K562 (cell line): ENCODE data around the gene USH2A. TPM values are rescaled to one million over a fixed set of nuclear protein-coding genes. Genes with fewer than 3 reads are reported as not detected.

Experiments
- ATAC-seq: fragments of 200-7000 bp; cut with Tn5 transposase; 3 replicates; pipeline ENCODE4 v1.9.1; 2020; ENCODE audit warnings: moderate library complexity
- BruUV-seq: library from RNA; stranded (reverse); fragments of 400-500 nt; replicated peaks from 2 replicates; lab custom pipeline; 2021; lab: Mats Ljungman, UMichigan
- CTCF ChIA-PET: fragments of 300-600 bp; formaldehyde crosslinking; extraction: SDS; loops from one replicate; lab custom pipeline; 2021; ENCODE audit warnings: low intra/inter-chr PET ratio; lab: Yijun Ruan, JAX
- POLR2A ChIA-PET: fragments of 300-600, 350-650 bp; sonication (Branson Sonifier 250); formaldehyde crosslinking; extraction: SDS; loops from one replicate; lab custom pipeline; 2021; ENCODE audit warnings: antibody characterized with exemption, inconsistent platforms; lab: Yijun Ruan, JAX
- DNase-seq, 4 experiments: peaks; one replicate each; pipeline versions ENCODE4 v3.0.0 to v3.0.0-alpha.2; 2011 to 2018; ENCODE audit warnings: low spot score in 3 of 4, mixed read lengths in 3 of 4; ENCODE audit errors: extremely low read depth in 1 of 4
- FAIRE-seq: peaks from 2 replicates; lab custom pipeline; 2011; peaks lifted over from hg19 to GRCh38; lab: Jason Lieb, UNC
- H2AFZ ChIP-seq: 2 replicates; pipeline ENCODE4 v1.6.0; 2011; ENCODE audit warnings: low read depth, low read length, control low read depth, inconsistent platforms
- H3K27ac ChIP-seq: fragments of 200-600 bp; 3 replicates; pipeline ENCODE4 v1.8.0; 2011; ENCODE audit warnings: low read depth, mild to moderate bottlenecking, control low read depth, inconsistent platforms, low read length, moderate library complexity, mixed read lengths; ENCODE audit errors: extremely low read depth
- H3K27me3 ChIP-seq, 2 experiments: fragments of 300-600 bp in 1 of 2; 2 replicates in 1 of 2; 3 replicates in 1 of 2; pipeline versions ENCODE4 v1.6.0 to v1.8.0; 2011; ENCODE audit warnings: inconsistent platforms in 2 of 2, low read length in 2 of 2, mild to moderate bottlenecking in 1 of 2, mixed read lengths in 1 of 2, moderate library complexity in 1 of 2; ENCODE audit not compliant: control insufficient read depth in 2 of 2, insufficient read depth in 2 of 2
- H3K36me3 ChIP-seq: fragments of 300-600 bp; 3 replicates; pipeline ENCODE4 v1.8.0; 2011; ENCODE audit warnings: mild to moderate bottlenecking, low read length, inconsistent platforms; ENCODE audit not compliant: control insufficient read depth, insufficient read depth
- H3K4me1 ChIP-seq, 2 experiments: fragments of 200-600 bp in 1 of 2; replicated peaks in 1 of 2; 2 replicates in 1 of 2; 3 replicates in 1 of 2; pipeline versions ENCODE4 v1.5.1 to v1.8.0; 2011; ENCODE audit warnings: inconsistent platforms in 2 of 2, low read length in 2 of 2, mild to moderate bottlenecking in 1 of 2, mixed read lengths in 1 of 2, moderate library complexity in 1 of 2; ENCODE audit not compliant: control insufficient read depth in 2 of 2, insufficient read depth in 2 of 2
- H3K4me2 ChIP-seq: 2 replicates; pipeline ENCODE4 v1.6.1; 2011; ENCODE audit warnings: low read length, control low read depth, inconsistent platforms, mixed read lengths; ENCODE audit not compliant: insufficient read depth
- H3K4me3 ChIP-seq: fragments of 200-600 bp; sonication (generic), shearing (Covaris generic); 2 replicates; pipeline ENCODE4 v1.5.1; 2016; ENCODE audit warnings: control low read depth, inconsistent platforms
- H3K79me2 ChIP-seq: fragments of 200-600 bp; 3 replicates; pipeline ENCODE4 v1.8.0; 2011; ENCODE audit warnings: low read length, inconsistent platforms; ENCODE audit not compliant: control insufficient read depth, insufficient read depth
- H3K9ac ChIP-seq, 2 experiments: 2 replicates each; pipeline versions ENCODE4 v1.6.0 to v1.6.1; 2011; ENCODE audit warnings: low read depth in 2 of 2, low read length in 2 of 2, control low read depth in 1 of 2, inconsistent platforms in 1 of 2, mild to moderate bottlenecking in 1 of 2, mixed read lengths in 1 of 2; ENCODE audit not compliant: insufficient read depth in 1 of 2
- H3K9me1 ChIP-seq: one replicate; pipeline ENCODE4 v1.6.0; 2011; ENCODE audit warnings: inconsistent platforms, mild to moderate bottlenecking, low read length, moderate library complexity; ENCODE audit not compliant: control insufficient read depth, insufficient read depth
- H3K9me3 ChIP-seq: replicated peaks from 2 replicates; pipeline ENCODE4 v1.5.1; 2011; ENCODE audit warnings: low read depth, low read length, inconsistent platforms; ENCODE audit not compliant: control insufficient read depth, insufficient read depth
- H4K20me1 ChIP-seq: replicated peaks from 2 replicates; pipeline ENCODE4 v1.6.1; 2011; ENCODE audit warnings: low read length, inconsistent platforms, mixed read lengths; ENCODE audit not compliant: control insufficient read depth, insufficient read depth
- CBX8 ChIP-seq: fragments of 200-600 bp; sonication (generic); IDR thresholded peaks from 2 replicates; pipeline ENCODE4 v1.6.1; 2012; ENCODE audit warnings: borderline replicate concordance, mixed run types, low read depth, mild to moderate bottlenecking, moderate library complexity, mixed read lengths, low read length, control low read depth, inconsistent platforms; ENCODE audit not compliant: poor library complexity, severe bottlenecking; ENCODE audit errors: extremely low read depth
- E2F3 ChIP-seq: fragments of 250-450 bp; sonication (Bioruptor Pico); IDR thresholded peaks from 2 replicates; pipeline ENCODE4 v1.4.0; 2020; ENCODE audit warnings: mild to moderate bottlenecking
- ERF ChIP-seq: fragments of 450-650 bp; formaldehyde crosslinking; IDR thresholded peaks from 2 replicates; pipeline ENCODE4 v1.4.0; 2020; ENCODE audit warnings: mild to moderate bottlenecking, mixed read lengths
- HNRNPH1 ChIP-seq: fragments of 200-400 bp; formaldehyde crosslinking; optimal IDR thresholded peaks from 2 replicates; pipeline ENCODE3; 2017; ENCODE audit warnings: low read depth, mild to moderate bottlenecking, low read length, moderate library complexity
- KLF6 ChIP-seq: fragments of 250-450 bp; sonication (Bioruptor Pico); IDR thresholded peaks from 2 replicates; pipeline ENCODE4 v1.4.0; 2020; ENCODE audit warnings: mild to moderate bottlenecking, moderate library complexity, borderline replicate concordance
- NELFE ChIP-seq: IDR thresholded peaks from 2 replicates; pipeline ENCODE4 v1.6.1; 2011; ENCODE audit warnings: mild to moderate bottlenecking; ENCODE audit not compliant: insufficient read depth, insufficient read length
- NKRF ChIP-seq: fragments of 450-650 bp; IDR thresholded peaks from 2 replicates; pipeline ENCODE4 v1.6.1; 2016; ENCODE audit warnings: borderline replicate concordance
- POLR2G ChIP-seq: fragments of 200-400 bp; formaldehyde crosslinking; IDR thresholded peaks from 2 replicates; pipeline ENCODE4 v1.6.1; 2017; ENCODE audit warnings: low read depth, mild to moderate bottlenecking, antibody characterized with exemption, low read length, moderate library complexity
- POU5F1 ChIP-seq: fragments of 150-350 bp; IDR thresholded peaks from 2 replicates; pipeline ENCODE4 v1.6.1; 2014; ENCODE audit warnings: borderline replicate concordance, low read length, low read depth, mild to moderate bottlenecking; ENCODE audit not compliant: partially characterized antibody
- STAG1 ChIP-seq: sonication (generic); formaldehyde crosslinking; IDR thresholded peaks from 2 replicates; pipeline ENCODE4 v1.5.0; 2020; ENCODE audit warnings: missing genetic modification reagents, borderline replicate concordance
- XRCC4 ChIP-seq: IDR thresholded peaks from one replicate; pipeline ENCODE4 v1.6.1; 2011; ENCODE audit not compliant: insufficient read depth, insufficient read length; ENCODE audit errors: extremely low read depth
- ZEB2 ChIP-seq: fragments of 450-650 bp; IDR thresholded peaks from 2 replicates; pipeline ENCODE4 v1.6.1; 2016
- ZNF436 ChIP-seq: fragments of 250-450, 450-650 bp; sonication (Bioruptor Pico); formaldehyde crosslinking; IDR thresholded peaks from 2 replicates; pipeline ENCODE4 v1.7.0; 2020; ENCODE audit warnings: mild to moderate bottlenecking
- ZNF449 ChIP-seq: fragments of 250-450 bp; sonication (Bioruptor Pico); IDR thresholded peaks from 2 replicates; pipeline ENCODE4 v1.8.0; 2022; ENCODE audit warnings: moderate library complexity, mild to moderate bottlenecking, inconsistent platforms
- ZNF717 ChIP-seq: fragments of 250-450 bp; sonication (Bioruptor Pico); IDR thresholded peaks from 2 replicates; pipeline ENCODE4 v1.5.0; 2021
- WGBS: fragments of 100-300 bp; shearing (Covaris generic); methylation state at CpG from one replicate; pipeline ENCODE4 v1.1.6; 2016; ENCODE audit warnings: low coverage, mixed read lengths; ENCODE audit not compliant: insufficient coverage; ENCODE audit errors: missing lambda C conversion rate; 5-methylcytosine and 5-hydroxymethylcytosine counted together
- in situ Hi-C: fragments of 300-500 bp; cut with MboI; formaldehyde crosslinking; loops from 4 replicates; pipeline ENCODE4 v1.15.0; 2018; ENCODE audit warnings: inconsistent platforms, mixed read lengths
- intact Hi-C: fragments of 100-400 bp; cut with micrococcal nuclease; formaldehyde crosslinking; loops from 2 replicates; pipeline ENCODE4 v1.14.2; 2022
- polyA plus RNA-seq, 8 experiments: library from polyadenylated mRNA; depleted of rRNA in 4 of 8; stranded (reverse) in 5 of 8; unstranded in 3 of 8; fragments of >200 nt; fragmentation: Nextera tagmentation in 2 of 8; fragmentation: Illumina TruSeq in 1 of 8; extraction: Ambion mirVana in 2 of 8; extraction: Trizol in 1 of 8; gene quantifications; 2 replicates each; pipeline versions ENCODE4 v1.2.1 to v1.2.3, GENCODE V29; 2011 to 2014; ENCODE audit warnings: inconsistent platforms in 1 of 8, missing spikeins in 1 of 8
- total RNA-seq, 7 experiments: library from RNA; depleted of rRNA in 6 of 7; stranded (reverse); fragments of >200 nt in 6 of 7; fragmentation: Illumina TruSeq in 2 of 7; extraction: Trizol in 2 of 7; gene quantifications; 2 replicates each; pipeline versions ENCODE4 v1.2.1 to v1.2.3, GENCODE V29; 2011 to 2021; ENCODE audit warnings: low replicate concordance in 1 of 7
- TF ChIP-seq, protein P1 (sequence below): sonication (generic); formaldehyde crosslinking; IDR thresholded peaks from 2 replicates; pipeline ENCODE4 v1.8.0; 2022; ENCODE audit warnings: mild to moderate bottlenecking, missing genetic modification reagents
- TF ChIP-seq, protein P2 (sequence below): fragments of 450-650 bp; formaldehyde crosslinking; IDR thresholded peaks from 2 replicates; pipeline ENCODE4 v1.4.0; 2022; ENCODE audit warnings: mild to moderate bottlenecking, moderate library complexity

Gene USH2A
- total and polyA plus RNA-seq, 9 of the 15 experiments (the other 6 are each of a cell fraction or from before 2014, with no cell fraction given): under 0.01 TPM; not detected in 7

DNA sequence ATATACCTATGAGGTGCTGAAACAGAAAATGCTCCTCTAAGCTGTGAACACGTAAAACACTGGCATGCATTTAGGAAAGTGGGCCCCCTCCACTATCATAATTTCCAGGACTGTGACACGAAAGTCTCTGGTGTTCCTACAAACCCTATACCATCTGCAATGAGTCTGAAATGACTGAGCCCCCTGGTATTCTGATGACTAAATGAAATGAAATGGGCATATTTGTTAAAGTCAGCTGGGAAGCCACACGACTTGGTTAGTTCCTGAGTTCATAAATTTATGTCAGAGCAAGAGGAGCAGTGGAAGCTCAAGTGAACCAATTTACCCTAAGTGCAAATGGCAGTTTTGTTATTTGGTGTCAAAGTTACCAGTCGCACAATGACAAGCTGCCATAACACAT lies 673.8 kb downstream of the USH2A start:
- TF ChIP-seq ZNF717 (CRISPR knock-in tag) (no peak), ERF (no peak), ZNF436 (CRISPR knock-in tag) (no peak), POLR2G (no peak), NELFE (no peak), E2F3 (CRISPR knock-in tag) (no peak), XRCC4 (no peak), HNRNPH1 (no peak), NKRF (no peak), ZNF449 (no peak), STAG1 (CRISPR knock-in tag) (no peak), POU5F1 (no peak), CBX8 (no peak), ZEB2 (no peak), KLF6 (CRISPR knock-in tag) (no peak)
- TF ChIP-seq, protein P1, sequence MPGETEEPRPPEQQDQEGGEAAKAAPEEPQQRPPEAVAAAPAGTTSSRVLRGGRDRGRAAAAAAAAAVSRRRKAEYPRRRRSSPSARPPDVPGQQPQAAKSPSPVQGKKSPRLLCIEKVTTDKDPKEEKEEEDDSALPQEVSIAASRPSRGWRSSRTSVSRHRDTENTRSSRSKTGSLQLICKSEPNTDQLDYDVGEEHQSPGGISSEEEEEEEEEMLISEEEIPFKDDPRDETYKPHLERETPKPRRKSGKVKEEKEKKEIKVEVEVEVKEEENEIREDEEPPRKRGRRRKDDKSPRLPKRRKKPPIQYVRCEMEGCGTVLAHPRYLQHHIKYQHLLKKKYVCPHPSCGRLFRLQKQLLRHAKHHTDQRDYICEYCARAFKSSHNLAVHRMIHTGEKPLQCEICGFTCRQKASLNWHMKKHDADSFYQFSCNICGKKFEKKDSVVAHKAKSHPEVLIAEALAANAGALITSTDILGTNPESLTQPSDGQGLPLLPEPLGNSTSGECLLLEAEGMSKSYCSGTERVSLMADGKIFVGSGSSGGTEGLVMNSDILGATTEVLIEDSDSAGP (CRISPR knock-in tag): no peak
- TF ChIP-seq, protein P2, sequence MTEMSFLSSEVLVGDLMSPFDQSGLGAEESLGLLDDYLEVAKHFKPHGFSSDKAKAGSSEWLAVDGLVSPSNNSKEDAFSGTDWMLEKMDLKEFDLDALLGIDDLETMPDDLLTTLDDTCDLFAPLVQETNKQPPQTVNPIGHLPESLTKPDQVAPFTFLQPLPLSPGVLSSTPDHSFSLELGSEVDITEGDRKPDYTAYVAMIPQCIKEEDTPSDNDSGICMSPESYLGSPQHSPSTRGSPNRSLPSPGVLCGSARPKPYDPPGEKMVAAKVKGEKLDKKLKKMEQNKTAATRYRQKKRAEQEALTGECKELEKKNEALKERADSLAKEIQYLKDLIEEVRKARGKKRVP: no peak
- Histone ChIP-seq H3K4me2 (no peak overlapping the region), H3K4me1 (no peaks in the 10 kb centered on the region), H3K9me3 (peaks cover 2% of the 10 kb centered on the region; the same call in 1 of the 2 replicates), H3K36me3 (no peaks in the 10 kb centered on the region), H3K79me2 (no peaks in the 10 kb centered on the region), H3K27ac (no peak overlapping the region), H3K9ac (no peak overlapping the region), H3K9me1 (no peaks in the 10 kb centered on the region), H3K4me3 (no peak overlapping the region), H3K27me3 (no peaks in the 10 kb centered on the region), H4K20me1 (no peaks in the 10 kb centered on the region), H2AFZ (no peak overlapping the region)
- WGBS: 3% methylated on average over 4 of the region's 4 CpGs
- DNase-seq (no peak), ATAC-seq (no peak), FAIRE-seq (no peak)
- POLR2A ChIA-PET: no interaction called here
- in situ Hi-C loops: no loop called here
- no TSS peak for BruUV-seq
- CTCF ChIA-PET: no interaction called here
- intact Hi-C loops: no loop called here
